Activated T-cell treated with anti-CD3 and anti-CD28 coated beads, Interleukin-2, amount 50 U/mL, for 4 hours (primary cell): ENCODE measurements around the gene GYPE. TPM values are rescaled to one million over a fixed set of nuclear protein-coding genes. Genes with fewer than 3 reads are reported as not detected.
"Not testable (repeated sequence)": the region's sequence is repeated elsewhere in the genome, so short reads cannot be mapped to it uniquely, and the experiment has no call there.

Experiments
- ATAC-seq, 2 donors: fragments of 200-7000 bp; cut with Tn5 transposase; one replicate each; pipeline ENCODE4 v1.10.0; 2021
- DNase-seq: peaks from one replicate; pipeline ENCODE4 v3.0.0-alpha.2; 2020
- H3K27me3 Mint-ChIP-seq: one replicate; pipeline ENCODE4 v1.8.0; 2021; ENCODE audit warnings: low read depth, mixed read lengths
- H3K36me3 Mint-ChIP-seq: one replicate; pipeline ENCODE4 v1.8.0; 2022; ENCODE audit warnings: mixed read lengths; ENCODE audit not compliant: insufficient read depth
- H3K4me1 Mint-ChIP-seq: one replicate; pipeline ENCODE4 v1.8.0; 2021; ENCODE audit warnings: low read depth, mixed read lengths
- H3K4me3 Mint-ChIP-seq: one replicate; pipeline ENCODE4 v1.8.0; 2021; ENCODE audit warnings: mild to moderate bottlenecking, moderate library complexity, mixed read lengths
- H3K9me3 Mint-ChIP-seq: one replicate; pipeline ENCODE4 v1.8.0; 2021; ENCODE audit warnings: mixed read lengths
- total RNA-seq, 3 donors: library from RNA; stranded (reverse); gene quantifications; one replicate each; pipeline ENCODE4 v1.2.1, GENCODE V29; 2021

Gene GYPE
- total RNA-seq, 3 donors from 2014 or later: 0.26 to 2.1 (median 0.27) TPM

- not testable (repeated sequence) for ATAC-seq, DNase-seq, H3K4me1 Mint-ChIP-seq
These were observed 61.9 kb downstream of the GYPE start for GRCh38 chr4:143843506-143843832.

DNA sequence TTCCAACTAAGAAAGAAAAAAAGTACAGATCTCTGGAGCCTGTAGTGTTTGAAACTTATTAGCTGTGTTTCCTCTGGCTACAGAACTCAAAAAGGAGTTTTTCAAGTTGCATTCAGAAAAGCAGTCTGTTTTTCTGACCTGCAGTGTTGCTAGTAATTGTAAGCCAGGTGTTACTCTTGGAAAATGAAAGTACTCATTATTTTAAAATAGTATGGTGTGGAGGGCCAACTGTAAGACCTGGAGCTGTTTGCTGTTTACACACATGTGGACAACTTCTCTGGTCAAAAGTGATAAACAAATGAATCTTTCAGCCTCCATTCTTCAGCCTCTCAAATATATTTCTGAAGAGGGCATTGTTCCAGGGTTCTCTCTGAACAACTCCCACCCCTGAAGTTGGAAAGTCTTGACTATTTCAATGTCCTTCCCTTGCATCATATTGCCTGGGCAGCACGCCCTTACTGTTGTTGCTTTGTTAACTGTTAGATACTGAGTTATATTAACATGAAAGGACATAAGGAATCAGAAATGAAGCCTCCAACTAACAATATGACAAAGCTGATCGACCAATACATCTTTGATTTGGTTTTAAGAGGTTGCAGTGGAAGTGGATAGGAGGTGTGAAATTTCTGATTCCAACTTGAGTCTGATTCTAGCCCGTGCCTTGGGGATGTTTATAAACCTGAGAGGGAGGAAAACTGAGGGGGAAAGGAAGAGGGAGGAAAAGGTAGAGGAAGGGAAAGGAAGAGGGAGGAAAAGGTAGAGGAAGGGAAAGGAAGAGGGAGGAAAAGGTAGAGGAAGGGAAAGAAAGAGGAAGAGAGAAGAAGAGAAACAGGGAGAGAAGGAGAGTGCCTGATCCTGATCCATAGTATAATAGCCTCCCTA lies 62.5 kb downstream of the GYPE start:
- not testable (repeated sequence) for H3K27me3 Mint-ChIP-seq, DNase-seq, H3K9me3 Mint-ChIP-seq, H3K36me3 Mint-ChIP-seq, H3K4me1 Mint-ChIP-seq, ATAC-seq, H3K4me3 Mint-ChIP-seq

More at GRCh38 chr4:143843506-143843832, 61.9 kb downstream of the GYPE start:
- not testable (repeated sequence) for H3K27me3 Mint-ChIP-seq, H3K36me3 Mint-ChIP-seq, H3K9me3 Mint-ChIP-seq, H3K4me3 Mint-ChIP-seq

DNA sequence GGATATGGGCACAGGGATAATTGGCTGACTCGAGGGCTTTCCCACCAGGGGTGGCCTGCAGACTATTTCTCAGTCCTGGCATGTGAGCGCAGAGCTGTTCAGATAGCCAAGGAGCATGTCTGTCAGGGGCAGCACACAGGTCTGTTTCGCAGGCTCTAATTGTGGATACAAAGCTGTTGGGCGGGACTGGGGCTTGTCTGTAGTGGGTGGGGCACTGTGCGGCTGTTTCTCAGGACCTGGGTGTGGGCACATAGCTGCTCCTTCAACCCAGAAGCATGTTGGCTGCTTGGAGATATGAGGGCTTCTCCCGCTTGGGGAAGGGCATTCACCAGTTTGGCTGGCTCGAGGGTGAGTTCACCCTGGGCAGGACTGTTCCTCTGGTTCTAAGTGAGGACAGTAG lies 65.9 kb downstream of the GYPE start:
- not testable (repeated sequence) for H3K27me3 Mint-ChIP-seq, DNase-seq, H3K4me1 Mint-ChIP-seq, H3K4me3 Mint-ChIP-seq, H3K9me3 Mint-ChIP-seq, H3K36me3 Mint-ChIP-seq, ATAC-seq

GRCh38 chr4:143834196-143834595 lies 71.2 kb downstream of the GYPE start:
- H3K4me1 Mint-ChIP-seq, H3K4me3 Mint-ChIP-seq, DNase-seq, H3K36me3 Mint-ChIP-seq, ATAC-seq, H3K27me3 Mint-ChIP-seq: not testable (repeated sequence)
- H3K9me3 Mint-ChIP-seq: peaks cover 18% of the 10 kb centered on the region

GRCh38 chr4:143833676-143834075 lies 71.7 kb downstream of the GYPE start:
- peaks cover 18% of the 10 kb centered on the region for H3K9me3 Mint-ChIP-seq
- not testable (repeated sequence) for H3K27me3 Mint-ChIP-seq, H3K36me3 Mint-ChIP-seq, H3K4me3 Mint-ChIP-seq, DNase-seq, H3K4me1 Mint-ChIP-seq, ATAC-seq

DNA sequence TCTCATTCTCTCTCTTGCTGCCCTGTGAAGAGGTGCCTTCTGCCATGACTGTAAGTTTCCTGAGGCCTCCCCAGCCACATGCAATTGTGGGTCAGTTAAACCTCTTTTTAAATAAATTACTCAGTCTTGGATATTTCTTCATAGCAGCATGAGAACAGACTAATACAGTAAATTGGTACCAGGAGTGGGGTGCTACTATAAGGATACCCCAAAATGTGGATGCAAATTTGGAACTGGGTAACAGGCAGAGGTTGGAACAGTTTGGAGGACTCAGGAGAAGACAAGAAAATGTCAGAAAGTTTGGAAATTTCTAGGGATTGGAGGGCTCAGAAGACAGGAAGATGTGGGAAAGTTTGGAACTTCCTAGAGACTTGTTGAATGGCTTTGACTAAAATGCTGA lies 74.8 kb downstream of the GYPE start:
- not testable (repeated sequence) for H3K36me3 Mint-ChIP-seq, ATAC-seq, H3K27me3 Mint-ChIP-seq, H3K4me3 Mint-ChIP-seq, DNase-seq, H3K4me1 Mint-ChIP-seq
- peaks cover 21% of the 10 kb centered on the region for H3K9me3 Mint-ChIP-seq

- H3K9me3 Mint-ChIP-seq: peaks cover 18% of the 10 kb centered on the region
- H3K4me1 Mint-ChIP-seq, DNase-seq, H3K4me3 Mint-ChIP-seq, H3K36me3 Mint-ChIP-seq, H3K27me3 Mint-ChIP-seq, ATAC-seq: not testable (repeated sequence)
These were observed 76.1 kb downstream of the GYPE start for GRCh38 chr4:143829239-143829620.

Other genes with a start within 250 kb of the GYPE start
- gene FREM3, start 204.9 kb downstream of the GYPE start, total RNA-seq: not detected
- not detected for gene GYPB, start 113.8 kb upstream of the GYPE start, total RNA-seq
- gene GYPA, start 235.2 kb upstream of the GYPE start, total RNA-seq: not detected